Progenitor cell of endocrine pancreas (in vitro differentiated cells): ENCODE data around the gene ICE1. TPM values are rescaled to one million over a fixed set of nuclear protein-coding genes. Genes with fewer than 3 reads are reported as not detected.
A peak's percentile ranks its signal among the peaks of the same experiment; 100 is the strongest.

Experiments
- DNase-seq: peaks from one replicate; pipeline ENCODE4 v3.0.0; 2021; ENCODE audit warnings: low spot score; ENCODE audit not compliant: unreplicated experiment
- H3K27ac Mint-ChIP-seq: 2 replicates; pipeline ENCODE4 v1.8.0; 2021; ENCODE audit warnings: mild to moderate bottlenecking, moderate library complexity, mixed read lengths
- H3K27me3 Mint-ChIP-seq: 2 replicates; pipeline ENCODE4 v1.8.0; 2021; ENCODE audit warnings: mixed read lengths
- H3K36me3 Mint-ChIP-seq: 2 replicates; pipeline ENCODE4 v1.8.0; 2022; ENCODE audit warnings: mixed read lengths; ENCODE audit not compliant: insufficient read depth
- H3K4me1 Mint-ChIP-seq: 2 replicates; pipeline ENCODE4 v1.8.0; 2021; ENCODE audit warnings: low read depth, mixed read lengths
- H3K4me3 Mint-ChIP-seq: 2 replicates; pipeline ENCODE4 v1.8.0; 2021; ENCODE audit warnings: low read depth, mild to moderate bottlenecking, moderate library complexity, mixed read lengths
- H3K9me3 Mint-ChIP-seq: 2 replicates; pipeline ENCODE4 v1.8.0; 2021; ENCODE audit warnings: low read depth, mixed read lengths
- CTCF ChIP-seq: fragments of 200-600 bp; sonication (generic); IDR thresholded peaks from one replicate; pipeline ENCODE4 v1.5.0; 2021; ENCODE audit warnings: antibody characterized with exemption, mild to moderate bottlenecking; ENCODE audit not compliant: unreplicated experiment
- long read RNA-seq: library from polyadenylated mRNA; unstranded; transcript quantifications from one replicate; pipeline ENCODE4 v2.0.0, GENCODE V29; 2020
- total RNA-seq: library from RNA; stranded (reverse); gene quantifications from 2 replicates; pipeline ENCODE4 v1.2.1, GENCODE V29; 2021

Gene ICE1
- total RNA-seq = 40.0 TPM in 2 replicates
- long read RNA-seq, partial matches to known transcripts = 25 of 36 reads
- long read RNA-seq, other reads (novel, unspliced or antisense) = 11 of 36 reads

GRCh38 chr5:5421961-5422818, at the start of gene ICE1:
TSS of gene ICE1 (plus strand) at chr5:5422677. CDS start at chr5:5422916, 239 bp downstream.
- Mint-ChIP-seq H3K27ac (peak within 1 kb of the TSS; percentile 98), H3K9me3 (no peaks in the 10 kb centered on the region), H3K27me3 (peaks cover 3% of the 10 kb centered on the region), H3K4me1 (peaks cover 26% of the 10 kb centered on the region), H3K36me3 (no peaks in the 10 kb centered on the region), H3K4me3 (peak within 1 kb of the TSS; percentile 91)
- TF ChIP-seq CTCF = no peak
- DNase-seq = peak; percentile 94

- Mint-ChIP-seq H3K27me3 (peaks cover 6% of the 10 kb centered on the region), H3K27ac (no peak overlapping the region), H3K4me3 (no peak overlapping the region), H3K9me3 (no peaks in the 10 kb centered on the region), H3K4me1 (peaks cover 3% of the 10 kb centered on the region), H3K36me3 (no peaks in the 10 kb centered on the region)
- no peak for TF ChIP-seq CTCF
- no peak for DNase-seq
Observed at GRCh38 chr5:5372930-5373329, 49.5 kb upstream of the ICE1 start.

GRCh38 chr5:5373351-5373989, 49.0 kb upstream of the ICE1 start:
- Mint-ChIP-seq H3K36me3 (no peaks in the 10 kb centered on the region), H3K4me3 (no peak overlapping the region), H3K4me1 (peaks cover 3% of the 10 kb centered on the region), H3K27me3 (peaks cover 6% of the 10 kb centered on the region), H3K9me3 (peaks cover 2% of the 10 kb centered on the region), H3K27ac (no peak overlapping the region)
- DNase-seq = no peak
- TF ChIP-seq CTCF = no peak

GRCh38 chr5:5374009-5374715, 48.3 kb upstream of the ICE1 start:
- H3K9me3 Mint-ChIP-seq = peaks cover 2% of the 10 kb centered on the region
- no peak for DNase-seq
- no peak for TF ChIP-seq CTCF
- no peak overlapping the region for H3K4me3 Mint-ChIP-seq
- H3K4me1 Mint-ChIP-seq = peaks cover 3% of the 10 kb centered on the region
- H3K27me3 Mint-ChIP-seq = peaks cover 6% of the 10 kb centered on the region
- no peaks in the 10 kb centered on the region for H3K36me3 Mint-ChIP-seq
- H3K27ac Mint-ChIP-seq = no peak overlapping the region

- DNase-seq = no peak
Observed at GRCh38 chr5:5377780-5378179, 44.7 kb upstream of the ICE1 start.

More at GRCh38 chr5:5377780-5378179, 44.7 kb upstream of the ICE1 start:
- Mint-ChIP-seq H3K27ac (no peak overlapping the region), H3K4me1 (peaks cover 1% of the 10 kb centered on the region), H3K27me3 (no peaks in the 10 kb centered on the region), H3K36me3 (peaks cover 1% of the 10 kb centered on the region), H3K4me3 (no peak overlapping the region), H3K9me3 (peaks cover 7% of the 10 kb centered on the region)
- no peak for TF ChIP-seq CTCF
